Upper lobe of right lung (tissue), 1 donor: ENCODE data around the gene ADAMTSL3. TPM values are rescaled to one million over a fixed set of nuclear protein-coding genes. Genes with fewer than 3 reads are reported as not detected.

Experiments used
- ATAC-seq: fragments of 200-7000 bp; cut with Tn5 transposase; one replicate; pipeline ENCODE4 v1.9.1; 2020; ENCODE audit warnings: mild to moderate bottlenecking, moderate library complexity
- DNase-seq: peaks from one replicate; pipeline ENCODE4 v3.0.0-alpha.2; 2020
- H3K27ac ChIP-seq: fragments of 200-600 bp; one replicate; pipeline ENCODE4 v1.8.0; 2022
- H3K27me3 ChIP-seq: fragments of 200-600 bp; one replicate; pipeline ENCODE4 v1.8.0; 2022; ENCODE audit warnings: mild to moderate bottlenecking
- H3K36me3 ChIP-seq: fragments of 200-600 bp; one replicate; pipeline ENCODE4 v1.8.0; 2022
- H3K4me1 ChIP-seq: fragments of 200-600 bp; one replicate; pipeline ENCODE4 v1.8.0; 2022
- H3K4me3 ChIP-seq: fragments of 200-600 bp; one replicate; pipeline ENCODE4 v1.8.0; 2022; ENCODE audit warnings: mild to moderate bottlenecking
- H3K9me3 ChIP-seq: fragments of 200-600 bp; one replicate; pipeline ENCODE4 v1.8.0; 2022
- intact Hi-C: fragments of 100-400 bp; cut with DNase I; formaldehyde crosslinking; loops from one replicate; pipeline ENCODE4 v1.11.0; 2022
- total RNA-seq: library from RNA; stranded (reverse); fragmentation: NEBNext Ultra II Directional; extraction: Animal tissue kit (Norgen Biotek cat#: 25700); gene quantifications from one replicate; pipeline ENCODE4 v1.2.1, GENCODE V29; 2021
- TF ChIP-seq, protein P1 (sequence below): fragments of 200-600 bp; IDR thresholded peaks from one replicate; pipeline ENCODE4 v1.8.0; 2022; ENCODE audit warnings: antibody characterized with exemption
- donor health status: DM: no; HTN: yes; CAD: no; lungs with severe emphysema.

Gene ADAMTSL3
- total RNA-seq, 1 donor from 2014 or later: 26.2 TPM

DNA sequence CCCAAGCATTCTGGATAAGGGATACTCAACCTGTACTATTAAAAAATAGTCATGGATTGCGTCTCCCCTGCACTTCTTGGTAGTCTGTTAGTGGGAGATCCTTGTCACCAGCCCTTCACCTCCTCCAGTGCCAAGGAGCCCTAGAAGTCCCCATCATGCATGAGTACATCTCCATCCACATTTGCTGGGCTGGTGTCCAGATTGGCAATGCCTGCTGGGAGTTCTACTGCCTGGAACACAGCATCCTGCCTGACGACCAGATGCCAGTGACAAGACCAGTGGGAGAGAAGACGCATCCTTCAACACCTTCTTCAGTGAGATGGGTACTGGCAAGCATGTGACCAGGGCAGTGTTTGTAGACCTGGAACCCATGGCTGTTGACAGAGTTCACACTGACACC is 85.7 kb downstream of the ADAMTSL3 start:
- ATAC-seq: no peak
- no peaks in the 10 kb centered on the region for H3K36me3 ChIP-seq
- TF ChIP-seq, protein P1, sequence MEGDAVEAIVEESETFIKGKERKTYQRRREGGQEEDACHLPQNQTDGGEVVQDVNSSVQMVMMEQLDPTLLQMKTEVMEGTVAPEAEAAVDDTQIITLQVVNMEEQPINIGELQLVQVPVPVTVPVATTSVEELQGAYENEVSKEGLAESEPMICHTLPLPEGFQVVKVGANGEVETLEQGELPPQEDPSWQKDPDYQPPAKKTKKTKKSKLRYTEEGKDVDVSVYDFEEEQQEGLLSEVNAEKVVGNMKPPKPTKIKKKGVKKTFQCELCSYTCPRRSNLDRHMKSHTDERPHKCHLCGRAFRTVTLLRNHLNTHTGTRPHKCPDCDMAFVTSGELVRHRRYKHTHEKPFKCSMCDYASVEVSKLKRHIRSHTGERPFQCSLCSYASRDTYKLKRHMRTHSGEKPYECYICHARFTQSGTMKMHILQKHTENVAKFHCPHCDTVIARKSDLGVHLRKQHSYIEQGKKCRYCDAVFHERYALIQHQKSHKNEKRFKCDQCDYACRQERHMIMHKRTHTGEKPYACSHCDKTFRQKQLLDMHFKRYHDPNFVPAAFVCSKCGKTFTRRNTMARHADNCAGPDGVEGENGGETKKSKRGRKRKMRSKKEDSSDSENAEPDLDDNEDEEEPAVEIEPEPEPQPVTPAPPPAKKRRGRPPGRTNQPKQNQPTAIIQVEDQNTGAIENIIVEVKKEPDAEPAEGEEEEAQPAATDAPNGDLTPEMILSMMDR: no peak
- no peaks in the 10 kb centered on the region for H3K4me1 ChIP-seq
- no peaks in the 10 kb centered on the region for H3K9me3 ChIP-seq
- H3K27me3 ChIP-seq: no peaks in the 10 kb centered on the region
- intact Hi-C loops: no loop called here
- no peak overlapping the region for H3K4me3 ChIP-seq
- DNase-seq: no peak
- H3K27ac ChIP-seq: no peak overlapping the region

DNA sequence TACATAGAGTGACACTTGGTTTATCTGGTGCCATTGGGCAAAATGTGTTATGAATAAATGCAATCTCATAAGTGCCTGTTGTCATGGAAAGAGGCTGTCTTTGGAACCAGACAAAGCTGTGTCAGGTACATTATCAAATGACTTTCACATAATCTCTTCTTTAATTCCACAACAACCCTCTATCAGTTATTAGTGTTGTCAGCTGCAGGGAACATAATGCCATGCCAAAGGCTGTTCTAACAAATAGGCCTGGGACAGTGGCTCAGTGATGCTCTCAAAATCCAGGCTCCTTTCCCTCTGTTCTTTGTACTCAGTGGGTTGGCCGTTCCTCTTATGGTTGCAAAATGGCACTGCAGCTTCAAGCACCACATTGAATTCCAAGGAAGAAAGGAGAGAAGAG is 91.8 kb downstream of the ADAMTSL3 start:
- no peak for DNase-seq
- no peaks in the 10 kb centered on the region for H3K9me3 ChIP-seq
- H3K27ac ChIP-seq: no peak overlapping the region
- TF ChIP-seq, protein P1: no peak
- intact Hi-C loops: no loop called here
- H3K4me1 ChIP-seq: peaks cover 5% of the 10 kb centered on the region
- no peaks in the 10 kb centered on the region for H3K36me3 ChIP-seq
- ATAC-seq: no peak
- no peaks in the 10 kb centered on the region for H3K27me3 ChIP-seq
- H3K4me3 ChIP-seq: no peak overlapping the region

DNA sequence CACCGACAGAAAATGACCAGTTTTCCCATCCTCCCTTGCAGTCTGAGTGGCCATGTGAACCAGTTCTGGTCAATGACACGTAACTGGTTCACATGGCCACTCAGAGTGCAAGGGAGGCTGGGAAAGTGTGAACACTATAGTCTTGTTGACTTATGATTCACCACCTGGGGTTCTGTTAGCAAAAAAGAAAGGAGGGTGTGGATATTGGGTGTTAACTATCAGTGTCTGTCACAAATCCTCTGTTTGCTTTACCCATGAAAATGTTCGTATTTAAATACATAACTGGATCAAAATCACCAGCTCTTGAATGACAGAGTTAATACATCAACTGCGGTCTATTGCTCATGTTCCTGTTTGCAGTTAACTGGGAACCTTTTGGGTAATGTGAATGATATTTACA is 92.3 kb downstream of the ADAMTSL3 start:
- intact Hi-C loops: no loop called here
- Histone ChIP-seq H3K27ac (no peak overlapping the region), H3K27me3 (no peaks in the 10 kb centered on the region), H3K4me3 (no peak overlapping the region), H3K4me1 (peaks cover 5% of the 10 kb centered on the region), H3K36me3 (no peaks in the 10 kb centered on the region), H3K9me3 (no peaks in the 10 kb centered on the region)
- TF ChIP-seq, protein P1: no peak
- DNase-seq: no peak
- ATAC-seq: no peak

DNA sequence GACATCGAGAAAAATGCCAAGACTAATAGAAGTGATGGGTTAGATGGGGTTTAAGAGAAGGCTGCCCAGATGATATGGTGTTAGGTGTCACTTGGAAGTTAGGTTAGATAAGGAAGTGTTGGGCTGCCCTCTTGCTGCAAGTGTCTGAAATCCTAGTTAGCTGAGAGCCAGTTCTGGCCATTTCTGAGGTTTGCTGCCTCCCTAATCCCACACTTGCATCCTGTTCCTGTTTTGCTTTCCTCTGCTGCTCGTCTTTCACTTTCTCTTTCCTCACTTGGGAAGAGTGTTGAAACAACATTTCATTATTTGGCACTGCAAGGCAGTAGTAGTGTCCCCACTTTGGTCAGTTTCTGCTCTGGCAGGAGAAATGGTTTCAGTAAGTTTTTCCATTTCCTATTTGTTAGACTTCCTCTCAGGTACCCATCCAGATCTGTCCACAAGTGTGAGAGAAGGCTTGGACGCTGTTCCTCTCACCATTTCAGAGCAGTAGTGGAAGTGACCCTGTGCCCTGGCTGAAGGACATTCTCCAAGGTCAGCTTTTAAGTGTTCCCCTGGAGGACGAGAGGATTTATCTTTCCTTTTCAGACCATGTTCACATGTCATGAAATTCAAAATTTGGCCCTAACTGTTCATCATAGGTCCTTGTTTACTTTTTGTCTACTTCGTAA is 93.3 kb downstream of the ADAMTSL3 start:
- TF ChIP-seq, protein P1: peak; percentile 33
- Histone ChIP-seq H3K36me3 (no peaks in the 10 kb centered on the region), H3K4me1 (peaks cover 5% of the 10 kb centered on the region), H3K9me3 (no peaks in the 10 kb centered on the region), H3K27me3 (no peaks in the 10 kb centered on the region), H3K27ac (peak overlapping the region; percentile 60), H3K4me3 (peak overlapping the region; percentile 10)
- ATAC-seq (peak; percentile 85), DNase-seq (no peak)
- intact Hi-C loops: no loop called here

DNA sequence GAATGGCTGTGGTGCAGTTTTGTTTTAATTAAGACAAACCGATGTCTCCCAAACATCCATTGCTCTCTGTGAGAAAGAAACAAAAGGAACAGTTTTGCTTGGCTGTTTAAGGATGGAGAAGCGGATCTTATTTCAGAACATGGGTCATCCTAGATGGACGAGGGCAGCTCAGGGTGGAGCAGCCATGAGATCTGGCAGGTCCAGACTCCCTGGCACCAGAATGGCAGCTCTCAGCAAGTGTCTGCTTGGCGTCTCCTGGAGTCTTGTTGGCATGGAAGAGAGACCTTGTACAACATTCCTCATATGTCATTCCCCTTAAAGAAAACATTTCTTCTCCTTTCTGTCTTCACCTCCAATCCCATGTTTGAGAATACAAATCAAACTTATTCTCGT is 93.8 kb downstream of the ADAMTSL3 start:
- Histone ChIP-seq H3K27me3 (no peaks in the 10 kb centered on the region), H3K27ac (peak overlapping the region; percentile 60), H3K9me3 (no peaks in the 10 kb centered on the region), H3K4me3 (peak overlapping the region; percentile 10), H3K4me1 (peaks cover 5% of the 10 kb centered on the region), H3K36me3 (no peaks in the 10 kb centered on the region)
- DNase-seq (no peak), ATAC-seq (no peak)
- TF ChIP-seq, protein P1: no peak
- intact Hi-C loops: no loop called here
